Upper lobe of left lung (tissue), 4 donors: ENCODE measurements around the gene SRPRA.

Experiments
- EP300 ChIP-seq, 4 donors: sonication (generic); formaldehyde crosslinking; IDR thresholded peaks; one replicate each; pipeline ENCODE4 v1.5.1; 2017; ENCODE audit warnings: antibody characterized with exemption in 4 of 4, control low read depth in 2 of 4
- POLR2A ChIP-seq, 4 donors: fragments of 450-650 bp; IDR thresholded peaks; one replicate each; pipeline ENCODE4 v1.5.1; 2016 to 2017; ENCODE audit warnings: antibody characterized with exemption in 4 of 4, mild to moderate bottlenecking in 2 of 4
- TF ChIP-seq, protein P1 (sequence below), 6 experiments: fragments of 450-650 bp in 4 of 6; fragments of 200-600 bp in 2 of 6; sonication (generic) in 2 of 6; IDR thresholded peaks; one replicate each; pipeline ENCODE4 v1.5.1; 2016 to 2019; ENCODE audit warnings: antibody characterized with exemption in 6 of 6

DNA sequence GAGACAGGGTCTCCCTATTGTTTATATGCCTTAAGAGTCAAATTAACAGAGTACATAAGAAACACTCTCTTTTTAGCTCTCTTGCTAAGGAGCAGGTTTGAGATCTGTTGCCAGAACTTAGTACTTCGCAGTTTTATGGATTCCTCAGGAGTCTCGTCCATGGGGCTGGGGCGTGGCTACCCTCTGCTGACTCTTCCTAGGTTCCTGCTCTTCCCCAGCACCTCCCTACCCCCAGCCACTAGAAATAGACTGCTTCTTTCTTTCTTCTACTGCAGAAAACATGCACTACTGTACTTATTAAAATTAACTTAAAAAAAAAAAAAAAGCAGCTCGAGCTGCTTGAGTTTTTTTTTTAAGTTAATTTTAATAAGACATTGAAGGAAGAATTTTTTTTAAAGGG, 49.1 kb downstream of the SRPRA start:
- TF ChIP-seq, protein P1, sequence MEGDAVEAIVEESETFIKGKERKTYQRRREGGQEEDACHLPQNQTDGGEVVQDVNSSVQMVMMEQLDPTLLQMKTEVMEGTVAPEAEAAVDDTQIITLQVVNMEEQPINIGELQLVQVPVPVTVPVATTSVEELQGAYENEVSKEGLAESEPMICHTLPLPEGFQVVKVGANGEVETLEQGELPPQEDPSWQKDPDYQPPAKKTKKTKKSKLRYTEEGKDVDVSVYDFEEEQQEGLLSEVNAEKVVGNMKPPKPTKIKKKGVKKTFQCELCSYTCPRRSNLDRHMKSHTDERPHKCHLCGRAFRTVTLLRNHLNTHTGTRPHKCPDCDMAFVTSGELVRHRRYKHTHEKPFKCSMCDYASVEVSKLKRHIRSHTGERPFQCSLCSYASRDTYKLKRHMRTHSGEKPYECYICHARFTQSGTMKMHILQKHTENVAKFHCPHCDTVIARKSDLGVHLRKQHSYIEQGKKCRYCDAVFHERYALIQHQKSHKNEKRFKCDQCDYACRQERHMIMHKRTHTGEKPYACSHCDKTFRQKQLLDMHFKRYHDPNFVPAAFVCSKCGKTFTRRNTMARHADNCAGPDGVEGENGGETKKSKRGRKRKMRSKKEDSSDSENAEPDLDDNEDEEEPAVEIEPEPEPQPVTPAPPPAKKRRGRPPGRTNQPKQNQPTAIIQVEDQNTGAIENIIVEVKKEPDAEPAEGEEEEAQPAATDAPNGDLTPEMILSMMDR (IDR thresholded peaks at IDR 0.05) = no peak
- TF ChIP-seq EP300 (IDR thresholded peaks at IDR 0.05) (no peak), POLR2A (IDR thresholded peaks at IDR 0.05) (no peak)
